GM12878 (cell line): Measurements from ENCODE around the gene COTL1. TPM values are rescaled to one million over a fixed set of nuclear protein-coding genes. Genes with fewer than 3 reads are reported as not detected.

ENCODE experiments used
- ATAC-seq: fragments of 200-7000 bp; cut with Tn5 transposase; 3 replicates; pipeline ENCODE4 v1.9.1; 2020; ENCODE audit warnings: mild to moderate bottlenecking, moderate library complexity
- BruUV-seq: library from RNA; stranded (reverse); fragments of 400-500 nt; replicated peaks from 2 replicates; lab custom pipeline; 2021; lab: Mats Ljungman, UMichigan
- CTCF ChIA-PET: fragments of 300-600 bp; sonication (Branson Sonifier 250); formaldehyde crosslinking; extraction: SDS; loops from one replicate; lab custom pipeline; 2021; ENCODE audit warnings: inconsistent platforms; lab: Yijun Ruan, JAX
- POLR2A ChIA-PET: fragments of 350-600 bp; formaldehyde crosslinking; extraction: SDS; loops from one replicate; lab custom pipeline; 2021; ENCODE audit warnings: inconsistent platforms; lab: Charles Lee
- RAD21 ChIA-PET: fragments of 300-600 bp; sonication (Branson Sonifier 250); formaldehyde crosslinking; loops from one replicate; lab custom pipeline; 2023; ENCODE audit warnings: antibody characterized with exemption; ENCODE audit not compliant: unreplicated experiment; lab: Charles Lee
- SMC1A ChIA-PET: fragments of 300-600 bp; sonication (Branson Sonifier 250); formaldehyde crosslinking; loops from one replicate; lab custom pipeline; 2023; ENCODE audit not compliant: unreplicated experiment, uncharacterized antibody; lab: Charles Lee
- DNase-seq: peaks from one replicate; pipeline ENCODE4 v3.0.0-alpha.2; 2011; ENCODE audit warnings: low read depth, low spot score
- FAIRE-seq: peaks from 3 replicates; lab custom pipeline; 2011; peaks lifted over from hg19 to GRCh38; lab: Jason Lieb, UNC
- H2AFZ ChIP-seq: 2 replicates; pipeline ENCODE4 v1.6.0; 2011; ENCODE audit warnings: low read depth, low read length, control low read depth; ENCODE audit not compliant: control insufficient read depth
- H3K27ac ChIP-seq: 2 replicates; pipeline ENCODE4 v1.5.1; 2011; ENCODE audit warnings: control low read depth; ENCODE audit not compliant: control insufficient read depth, insufficient read depth
- H3K27me3 ChIP-seq, 2 experiments: replicated peaks in 1 of 2; 2 replicates each; pipeline versions ENCODE4 v1.6.0 to v1.6.1; 2011; ENCODE audit warnings: low read length in 1 of 2; ENCODE audit not compliant: control insufficient read depth in 2 of 2, insufficient read depth in 2 of 2
- H3K36me3 ChIP-seq, 2 experiments: 2 replicates each; pipeline ENCODE4 v1.5.1; 2011; ENCODE audit warnings: low read length in 1 of 2; ENCODE audit not compliant: control insufficient read depth in 2 of 2, insufficient read depth in 2 of 2
- H3K4me1 ChIP-seq: 2 replicates; pipeline ENCODE4 v1.6.1; 2011; ENCODE audit warnings: mild to moderate bottlenecking, low read length, moderate library complexity, mixed read lengths; ENCODE audit not compliant: control insufficient read depth, insufficient read depth
- H3K4me2 ChIP-seq: 2 replicates; pipeline ENCODE4 v1.6.0; 2011; ENCODE audit warnings: control low read depth; ENCODE audit not compliant: control insufficient read depth, insufficient read depth
- H3K4me3 ChIP-seq: fragments of 200-600 bp; sonication (generic); 2 replicates; pipeline ENCODE4 v1.5.1; 2016
- H3K79me2 ChIP-seq: 2 replicates; pipeline ENCODE4 v1.6.0; 2011; ENCODE audit warnings: low read length; ENCODE audit not compliant: control insufficient read depth, insufficient read depth
- H3K9ac ChIP-seq: 2 replicates; pipeline ENCODE4 v1.8.0; 2011; ENCODE audit warnings: low read length, control low read depth, mixed read lengths; ENCODE audit not compliant: control insufficient read depth, insufficient read depth
- H3K9me3 ChIP-seq: replicated peaks from 3 replicates; pipeline ENCODE4 v1.5.1; 2011; ENCODE audit warnings: mild to moderate bottlenecking, low read length; ENCODE audit not compliant: control insufficient read depth, insufficient read depth
- H4K20me1 ChIP-seq: 2 replicates; pipeline ENCODE4 v1.6.0; 2011; ENCODE audit not compliant: control insufficient read depth, insufficient read depth
- CEBPB ChIP-seq, 2 experiments: fragments of 150-350 bp in 1 of 2; IDR thresholded peaks; 2 replicates each; pipeline ENCODE4 v1.6.1; 2012 to 2014; ENCODE audit warnings: low read depth in 2 of 2, low read length in 2 of 2, borderline replicate concordance in 1 of 2, inconsistent platforms in 1 of 2
- CTCF ChIP-seq, 3 experiments: IDR thresholded peaks in 2 of 3; conservative IDR thresholded peaks in 1 of 3; 2 replicates each; pipeline ENCODE4 v1.5.1; 2011; ENCODE audit warnings: low read depth in 3 of 3, low read length in 3 of 3, mild to moderate bottlenecking in 3 of 3, control low read depth in 2 of 3, moderate library complexity in 2 of 3, inconsistent platforms in 1 of 3, mixed read lengths in 1 of 3; ENCODE audit not compliant: control insufficient read depth in 2 of 3, insufficient read depth in 1 of 3; ENCODE audit errors: extremely low read depth in 1 of 3
- ELK1 ChIP-seq: IDR thresholded peaks from 2 replicates; pipeline ENCODE4 v1.6.1; 2012; ENCODE audit warnings: low read depth, low read length, improper control_type of control experiment
- FOXM1 ChIP-seq: IDR thresholded peaks from 2 replicates; pipeline ENCODE4 v1.6.1; 2012; ENCODE audit warnings: low read depth, mild to moderate bottlenecking, inconsistent platforms, low read length, moderate library complexity
- GABPA ChIP-seq: IDR thresholded peaks from 2 replicates; pipeline ENCODE4 v1.6.1; 2014; ENCODE audit warnings: antibody characterized with exemption, low read depth, mild to moderate bottlenecking, inconsistent platforms
- JUNB ChIP-seq: IDR thresholded peaks from 2 replicates; pipeline ENCODE4 v1.6.1; 2016; ENCODE audit warnings: antibody characterized with exemption, mild to moderate bottlenecking
- MYB ChIP-seq: fragments of 150-350 bp; IDR thresholded peaks from 2 replicates; pipeline ENCODE4 v1.6.1; 2014; ENCODE audit warnings: mild to moderate bottlenecking, low read depth, low read length, borderline replicate concordance
- NR2C1 ChIP-seq: fragments of 450-650 bp; IDR thresholded peaks from 2 replicates; pipeline ENCODE4 v1.6.1; 2017; ENCODE audit warnings: antibody characterized with exemption, mild to moderate bottlenecking, moderate library complexity
- NR2F1 ChIP-seq: fragments of 450-650 bp; conservative IDR thresholded peaks from 2 replicates; pipeline ENCODE4 v1.6.1; 2017; ENCODE audit warnings: mild to moderate bottlenecking
- PAX5 ChIP-seq: IDR thresholded peaks from 2 replicates; pipeline ENCODE4 v1.6.1; 2011; ENCODE audit warnings: low read depth, low read length, borderline replicate concordance
- SMARCA5 ChIP-seq: fragments of 450-650 bp; IDR thresholded peaks from 2 replicates; pipeline ENCODE4 v1.6.1; 2017; ENCODE audit warnings: mild to moderate bottlenecking
- ZBTB4 ChIP-seq: fragments of 450-650 bp; formaldehyde crosslinking; IDR thresholded peaks from 2 replicates; pipeline ENCODE4 v1.4.0; 2022; ENCODE audit warnings: mild to moderate bottlenecking, moderate library complexity
- ZZZ3 ChIP-seq: IDR thresholded peaks from 2 replicates; pipeline ENCODE4 v1.6.1; 2011; ENCODE audit warnings: low read depth; ENCODE audit not compliant: control insufficient read depth, insufficient read length
- WGBS: methylation state at CpG from one replicate; pipeline ENCODE4 v1.1.6; 2016; ENCODE audit warnings: low lambda C conversion rate; ENCODE audit not compliant: insufficient replicate concordance, insufficient coverage; ENCODE audit errors: missing lambda C conversion rate; 5-methylcytosine and 5-hydroxymethylcytosine counted together
- in situ Hi-C: fragments of 300-500 bp; cut with MboI; formaldehyde crosslinking; loops from 9 replicates; pipeline ENCODE4 v1.14.3; 2018; ENCODE audit warnings: mixed read lengths
- intact Hi-C: fragments of 100-400 bp; cut with micrococcal nuclease; formaldehyde crosslinking; loops from one replicate; pipeline ENCODE4 v1.14.2; 2022; ENCODE audit not compliant: unreplicated experiment
- polyA plus RNA-seq, 11 experiments: library from polyadenylated mRNA; depleted of rRNA in 4 of 11; unstranded in 6 of 11; stranded (reverse) in 5 of 11; fragments of >200 nt; fragmentation: Nextera tagmentation in 4 of 11; fragmentation: Illumina TruSeq in 1 of 11; extraction: Ambion mirVana in 4 of 11; extraction: Trizol in 1 of 11; gene quantifications; 1 replicate in 1 of 11; 2 replicates in 10 of 11; pipeline versions ENCODE4 v1.2.1 to v1.2.3, GENCODE V29; 2011 to 2016; ENCODE audit warnings: inconsistent platforms in 2 of 11, missing spikeins in 2 of 11, low read depth in 1 of 11
- total RNA-seq, 4 experiments: library from RNA; depleted of rRNA in 3 of 4; stranded (reverse); fragments of >200 nt in 3 of 4; fragmentation: Illumina TruSeq in 1 of 4; extraction: Trizol in 1 of 4; gene quantifications; 2 replicates each; pipeline versions ENCODE4 v1.2.1 to v1.2.3, GENCODE V29; 2013 to 2021
- TF ChIP-seq, protein P1 (sequence below): fragments of 450-650 bp; IDR thresholded peaks from 2 replicates; pipeline ENCODE4 v1.6.1; 2017; ENCODE audit warnings: mild to moderate bottlenecking

Gene COTL1
- total and polyA plus RNA-seq, 10 of the 15 experiments (the other 5 are each of a cell fraction or from before 2014, with no cell fraction given), result 140 to 894 (median 330) TPM

GRCh38 chr16:84665359-84665758 lies 47.5 kb upstream of the COTL1 start:
- SMC1A ChIA-PET, result interaction anchor here (0.7 to 3.5 kb wide), 4 partner anchors 43 to 74 kb away, joined by 3 to 32 read pairs (median 14); no protein-coding TSS in a partner anchor
- 98% methylated on average over 2 of the region's 2 CpGs for WGBS
- RAD21 ChIA-PET, result interaction anchor here (0.9 to 2.6 kb wide), 5 partner anchors 36 to 74 kb away, joined by 3 to 18 read pairs (median 6); no protein-coding TSS in a partner anchor
- TF ChIP-seq CTCF (IDR thresholded peaks at IDR 0.05 in 2 of 3, conservative IDR thresholded peaks at IDR 0.05 in 1 of 3; ENCODE audit: control insufficient read depth in 2 of 3, extremely low read depth in 1 of 3, insufficient read depth in 1 of 3, low read depth in 3 of 3, low read length in 3 of 3) (no peak), CEBPB (IDR thresholded peaks at IDR 0.05; ENCODE audit: borderline replicate concordance in 1 of 2, low read depth in 2 of 2, low read length in 2 of 2) (no peak), SMARCA5 (no peak), GABPA (no peak), ZBTB4 (no peak), ELK1 (no peak), ZZZ3 (no peak), MYB (no peak), FOXM1 (no peak), JUNB (no peak), NR2F1 (no peak), NR2C1 (no peak), PAX5 (no peak)
- TF ChIP-seq, protein P1, sequence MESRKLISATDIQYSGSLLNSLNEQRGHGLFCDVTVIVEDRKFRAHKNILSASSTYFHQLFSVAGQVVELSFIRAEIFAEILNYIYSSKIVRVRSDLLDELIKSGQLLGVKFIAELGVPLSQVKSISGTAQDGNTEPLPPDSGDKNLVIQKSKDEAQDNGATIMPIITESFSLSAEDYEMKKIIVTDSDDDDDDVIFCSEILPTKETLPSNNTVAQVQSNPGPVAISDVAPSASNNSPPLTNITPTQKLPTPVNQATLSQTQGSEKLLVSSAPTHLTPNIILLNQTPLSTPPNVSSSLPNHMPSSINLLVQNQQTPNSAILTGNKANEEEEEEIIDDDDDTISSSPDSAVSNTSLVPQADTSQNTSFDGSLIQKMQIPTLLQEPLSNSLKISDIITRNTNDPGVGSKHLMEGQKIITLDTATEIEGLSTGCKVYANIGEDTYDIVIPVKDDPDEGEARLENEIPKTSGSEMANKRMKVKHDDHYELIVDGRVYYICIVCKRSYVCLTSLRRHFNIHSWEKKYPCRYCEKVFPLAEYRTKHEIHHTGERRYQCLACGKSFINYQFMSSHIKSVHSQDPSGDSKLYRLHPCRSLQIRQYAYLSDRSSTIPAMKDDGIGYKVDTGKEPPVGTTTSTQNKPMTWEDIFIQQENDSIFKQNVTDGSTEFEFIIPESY, result no peak

More at GRCh38 chr16:84665359-84665758, 47.5 kb upstream of the COTL1 start:
- no peak overlapping the region for H3K9ac ChIP-seq
- no peak for DNase-seq
- peaks cover 22% of the 10 kb centered on the region for H3K4me1 ChIP-seq
- no TSS peak for BruUV-seq
- in situ Hi-C loops (no loop called here), intact Hi-C loops (no loop called here)
- no peak for ATAC-seq
- no peak overlapping the region for H3K4me2 ChIP-seq
- H3K79me2 ChIP-seq, result no peaks in the 10 kb centered on the region; the same call in 1 of the 2 replicates
- H3K27me3 ChIP-seq, result no peaks in the 10 kb centered on the region
- ChIA-PET POLR2A (interaction anchor here (0.6 to 2.3 kb wide), 5 partner anchors 17 to 86 kb away, joined by 3 to 10 read pairs (median 3); partner anchors contain the start of gene KLHL36), CTCF (interaction anchor here (0.9 to 5.2 kb wide), 11 partner anchors 8 to 306 kb away, joined by 3 to 50 read pairs (median 11); partner anchors contain the start of gene KLHL36)
- H2AFZ ChIP-seq, result no peak overlapping the region
- H3K27ac ChIP-seq, result no peak overlapping the region
- FAIRE-seq, result no peak
- no peak overlapping the region for H3K4me3 ChIP-seq
- H3K9me3 ChIP-seq, result no peaks in the 10 kb centered on the region
- H3K36me3 ChIP-seq, result peaks cover 14 to 26% of the 10 kb centered on the region in 2 experiments
- H4K20me1 ChIP-seq, result no peaks in the 10 kb centered on the region
